Fibroblast of mammary gland (primary cell): ENCODE results near the gene KARS1.

Source experiments
- DNase-seq: peaks from one replicate; pipeline ENCODE4 v3.0.0-alpha.2; 2010; ENCODE audit warnings: low read depth
- H3K4me3 ChIP-seq: 2 replicates; pipeline ENCODE4 v1.5.1; 2011; ENCODE audit warnings: low read depth, mild to moderate bottlenecking, low read length, moderate library complexity; ENCODE audit not compliant: control insufficient read depth
- TF ChIP-seq, protein P1 (sequence below): conservative IDR thresholded peaks from 2 replicates; pipeline ENCODE4 v1.5.1; 2011; ENCODE audit warnings: low read depth, low read length, inconsistent platforms; ENCODE audit not compliant: control insufficient read depth, insufficient read depth

The KARS1 gene

DNA sequence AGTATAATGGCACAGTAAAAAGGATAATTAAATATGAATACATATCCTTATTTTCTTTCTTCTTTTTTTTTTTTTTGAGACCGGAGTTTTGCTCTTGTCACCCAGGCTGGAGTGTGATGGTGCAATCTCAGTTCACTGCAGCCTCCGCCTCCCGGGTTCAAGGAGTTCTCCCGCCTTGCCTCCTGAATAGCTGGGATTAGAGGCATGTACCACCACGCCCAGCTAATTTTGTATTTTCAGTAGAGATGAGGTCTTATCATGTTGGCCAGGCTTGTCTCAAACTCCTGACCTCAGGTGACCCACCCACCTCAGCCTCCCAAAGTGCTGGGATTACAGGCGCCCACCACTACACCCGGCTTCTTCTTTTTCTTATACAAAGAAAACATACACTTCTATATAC, 69.3 kb downstream of the KARS1 start:
- no peak for DNase-seq

More for the DNA sequence above, 69.3 kb downstream of the KARS1 start:
- H3K4me3 ChIP-seq = no peak overlapping the region
- TF ChIP-seq, protein P1, sequence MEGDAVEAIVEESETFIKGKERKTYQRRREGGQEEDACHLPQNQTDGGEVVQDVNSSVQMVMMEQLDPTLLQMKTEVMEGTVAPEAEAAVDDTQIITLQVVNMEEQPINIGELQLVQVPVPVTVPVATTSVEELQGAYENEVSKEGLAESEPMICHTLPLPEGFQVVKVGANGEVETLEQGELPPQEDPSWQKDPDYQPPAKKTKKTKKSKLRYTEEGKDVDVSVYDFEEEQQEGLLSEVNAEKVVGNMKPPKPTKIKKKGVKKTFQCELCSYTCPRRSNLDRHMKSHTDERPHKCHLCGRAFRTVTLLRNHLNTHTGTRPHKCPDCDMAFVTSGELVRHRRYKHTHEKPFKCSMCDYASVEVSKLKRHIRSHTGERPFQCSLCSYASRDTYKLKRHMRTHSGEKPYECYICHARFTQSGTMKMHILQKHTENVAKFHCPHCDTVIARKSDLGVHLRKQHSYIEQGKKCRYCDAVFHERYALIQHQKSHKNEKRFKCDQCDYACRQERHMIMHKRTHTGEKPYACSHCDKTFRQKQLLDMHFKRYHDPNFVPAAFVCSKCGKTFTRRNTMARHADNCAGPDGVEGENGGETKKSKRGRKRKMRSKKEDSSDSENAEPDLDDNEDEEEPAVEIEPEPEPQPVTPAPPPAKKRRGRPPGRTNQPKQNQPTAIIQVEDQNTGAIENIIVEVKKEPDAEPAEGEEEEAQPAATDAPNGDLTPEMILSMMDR = no peak
